ENCODE results near the gene GDF2. TPM values are rescaled to one million over a fixed set of nuclear protein-coding genes. Genes with fewer than 3 reads are reported as not detected.

Gene GDF2
- total RNA-seq, 1 donor from 2014 or later, result not detected

DNA sequence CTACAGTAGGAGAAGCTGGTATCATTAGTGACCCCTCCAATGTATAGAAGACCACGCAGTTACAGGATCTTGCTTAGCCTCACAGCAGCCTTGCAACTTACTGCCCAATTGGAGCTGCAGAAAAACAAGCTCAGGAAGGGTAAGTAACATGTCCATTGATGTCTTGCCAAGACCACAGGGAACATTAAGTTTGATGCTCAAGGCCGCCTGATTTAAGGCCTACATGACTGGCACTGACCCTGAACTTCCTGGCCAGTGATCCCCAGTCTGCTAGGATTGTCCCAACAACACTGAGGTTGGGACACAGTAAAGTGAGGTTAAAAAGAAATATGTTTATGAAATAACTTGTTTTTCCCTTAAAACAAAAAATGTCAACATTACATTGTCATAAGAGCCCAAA lies 6.8 kb upstream of the GDF2 start:
- no peak overlapping the region for H3K27ac Mint-ChIP-seq (ENCODE audit: unreplicated experiment)
- TF ChIP-seq, protein P1, sequence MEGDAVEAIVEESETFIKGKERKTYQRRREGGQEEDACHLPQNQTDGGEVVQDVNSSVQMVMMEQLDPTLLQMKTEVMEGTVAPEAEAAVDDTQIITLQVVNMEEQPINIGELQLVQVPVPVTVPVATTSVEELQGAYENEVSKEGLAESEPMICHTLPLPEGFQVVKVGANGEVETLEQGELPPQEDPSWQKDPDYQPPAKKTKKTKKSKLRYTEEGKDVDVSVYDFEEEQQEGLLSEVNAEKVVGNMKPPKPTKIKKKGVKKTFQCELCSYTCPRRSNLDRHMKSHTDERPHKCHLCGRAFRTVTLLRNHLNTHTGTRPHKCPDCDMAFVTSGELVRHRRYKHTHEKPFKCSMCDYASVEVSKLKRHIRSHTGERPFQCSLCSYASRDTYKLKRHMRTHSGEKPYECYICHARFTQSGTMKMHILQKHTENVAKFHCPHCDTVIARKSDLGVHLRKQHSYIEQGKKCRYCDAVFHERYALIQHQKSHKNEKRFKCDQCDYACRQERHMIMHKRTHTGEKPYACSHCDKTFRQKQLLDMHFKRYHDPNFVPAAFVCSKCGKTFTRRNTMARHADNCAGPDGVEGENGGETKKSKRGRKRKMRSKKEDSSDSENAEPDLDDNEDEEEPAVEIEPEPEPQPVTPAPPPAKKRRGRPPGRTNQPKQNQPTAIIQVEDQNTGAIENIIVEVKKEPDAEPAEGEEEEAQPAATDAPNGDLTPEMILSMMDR (IDR thresholded peaks at IDR 0.05), result no peak
- H3K4me1 Mint-ChIP-seq (ENCODE audit: unreplicated experiment), result no peaks in the 10 kb centered on the region
- no peaks in the 10 kb centered on the region for H3K36me3 Mint-ChIP-seq (ENCODE audit: unreplicated experiment)
- H3K27me3 Mint-ChIP-seq (ENCODE audit: unreplicated experiment), result peaks cover 7% of the 10 kb centered on the region
- H3K9me3 Mint-ChIP-seq (ENCODE audit: unreplicated experiment), result no peaks in the 10 kb centered on the region
- H3K4me3 Mint-ChIP-seq (ENCODE audit: unreplicated experiment), result no peak overlapping the region
- no peak for DNase-seq (ENCODE audit: extremely low spot score, unreplicated experiment)

DNA sequence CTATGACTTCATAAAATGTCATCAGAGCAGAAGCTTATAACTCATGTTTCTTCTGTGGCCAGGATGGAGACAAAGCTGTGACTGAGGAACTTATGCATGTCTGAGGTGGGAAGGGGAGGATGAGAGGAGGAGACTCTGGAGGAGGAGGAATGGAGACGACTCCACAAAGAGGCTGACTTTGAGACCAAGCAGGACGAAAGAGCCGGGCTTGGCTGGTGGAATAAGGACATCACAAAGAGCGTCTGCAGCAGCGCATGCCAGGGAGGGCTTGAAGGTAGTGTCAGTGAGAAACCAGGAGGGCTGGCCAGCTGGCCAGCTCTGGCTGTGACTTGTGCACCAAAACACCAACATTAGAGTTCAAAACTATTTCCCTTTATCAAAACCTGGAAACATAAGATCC lies 6.1 kb upstream of the GDF2 start:
- H3K27ac Mint-ChIP-seq (ENCODE audit: unreplicated experiment), result no peak overlapping the region
- DNase-seq (ENCODE audit: extremely low spot score, unreplicated experiment), result no peak
- no peaks in the 10 kb centered on the region for H3K4me1 Mint-ChIP-seq (ENCODE audit: unreplicated experiment)
- H3K4me3 Mint-ChIP-seq (ENCODE audit: unreplicated experiment), result no peak overlapping the region
- H3K36me3 Mint-ChIP-seq (ENCODE audit: unreplicated experiment), result no peaks in the 10 kb centered on the region
- TF ChIP-seq, protein P1 (IDR thresholded peaks at IDR 0.05), result no peak
- H3K27me3 Mint-ChIP-seq (ENCODE audit: unreplicated experiment), result peaks cover 11% of the 10 kb centered on the region
- H3K9me3 Mint-ChIP-seq (ENCODE audit: unreplicated experiment), result no peaks in the 10 kb centered on the region

DNA sequence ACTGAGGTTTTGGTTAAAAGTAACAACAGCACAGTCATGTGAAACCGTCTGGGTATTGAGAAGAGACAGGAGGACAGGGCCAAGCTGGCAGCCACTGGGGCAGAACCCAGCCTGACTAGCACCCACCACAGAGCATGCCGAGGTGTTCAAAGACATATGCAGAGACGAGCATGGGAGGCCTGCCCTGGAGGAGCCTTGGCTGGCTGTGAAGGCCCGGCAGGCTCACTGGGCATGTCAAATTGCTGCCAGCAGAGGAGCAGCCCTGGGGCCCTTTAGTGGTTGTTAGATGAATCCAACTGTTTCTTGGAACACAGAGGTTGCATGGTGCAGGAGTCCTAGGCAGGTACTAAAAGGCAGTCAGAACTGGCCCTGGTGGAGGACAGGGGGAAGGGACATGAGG lies 5.0 kb upstream of the GDF2 start:
- DNase-seq (ENCODE audit: extremely low spot score, unreplicated experiment), result no peak
- Mint-ChIP-seq H3K27me3 (ENCODE audit: unreplicated experiment) (peaks cover 22% of the 10 kb centered on the region), H3K4me1 (ENCODE audit: unreplicated experiment) (no peaks in the 10 kb centered on the region), H3K4me3 (ENCODE audit: unreplicated experiment) (no peak overlapping the region), H3K9me3 (ENCODE audit: unreplicated experiment) (no peaks in the 10 kb centered on the region), H3K27ac (ENCODE audit: unreplicated experiment) (no peak overlapping the region), H3K36me3 (ENCODE audit: unreplicated experiment) (no peaks in the 10 kb centered on the region)
- TF ChIP-seq, protein P1 (IDR thresholded peaks at IDR 0.05), result no peak

DNA sequence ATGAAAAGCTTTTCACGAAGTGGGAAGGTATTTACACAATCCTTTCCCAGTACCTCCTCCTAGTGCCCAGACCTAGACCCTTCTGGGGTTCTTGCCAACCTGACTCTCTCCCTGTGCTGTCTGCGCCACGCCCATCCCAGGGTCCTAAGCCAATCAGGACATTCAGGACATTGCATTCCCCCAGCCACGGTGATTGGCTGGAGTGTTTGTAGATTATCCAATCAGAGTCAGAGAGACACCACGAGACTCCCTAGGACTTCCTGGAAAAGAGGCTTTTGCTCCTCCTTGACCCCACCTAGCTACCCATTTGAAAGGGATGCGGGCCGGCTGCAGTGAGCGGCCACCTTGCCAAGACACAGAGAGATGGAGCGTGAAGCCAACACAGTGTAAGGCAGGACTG lies 3.5 kb upstream of the GDF2 start:
- no peak overlapping the region for H3K27ac Mint-ChIP-seq (ENCODE audit: unreplicated experiment)
- peaks cover 22% of the 10 kb centered on the region for H3K27me3 Mint-ChIP-seq (ENCODE audit: unreplicated experiment)
- H3K36me3 Mint-ChIP-seq (ENCODE audit: unreplicated experiment), result no peaks in the 10 kb centered on the region
- no peak for DNase-seq (ENCODE audit: extremely low spot score, unreplicated experiment)
- no peak overlapping the region for H3K4me3 Mint-ChIP-seq (ENCODE audit: unreplicated experiment)
- TF ChIP-seq, protein P1 (IDR thresholded peaks at IDR 0.05), result no peak
- H3K9me3 Mint-ChIP-seq (ENCODE audit: unreplicated experiment), result no peaks in the 10 kb centered on the region
- no peaks in the 10 kb centered on the region for H3K4me1 Mint-ChIP-seq (ENCODE audit: unreplicated experiment)

GRCh38 chr10:47319784-47320183 lies 2.5 kb upstream of the GDF2 start:
- TF ChIP-seq, protein P1 (IDR thresholded peaks at IDR 0.05), result no peak
- Mint-ChIP-seq H3K27ac (ENCODE audit: unreplicated experiment) (no peak overlapping the region), H3K9me3 (ENCODE audit: unreplicated experiment) (no peaks in the 10 kb centered on the region), H3K36me3 (ENCODE audit: unreplicated experiment) (no peaks in the 10 kb centered on the region), H3K27me3 (ENCODE audit: unreplicated experiment) (peaks cover 25% of the 10 kb centered on the region), H3K4me3 (ENCODE audit: unreplicated experiment) (no peak overlapping the region), H3K4me1 (ENCODE audit: unreplicated experiment) (no peaks in the 10 kb centered on the region)
- DNase-seq (ENCODE audit: extremely low spot score, unreplicated experiment), result no peak
